GDM1 (cell line): Measurements from ENCODE around the gene SYNPO2L.
"Not testable (repeated sequence)": the region's sequence is repeated elsewhere in the genome, so short reads cannot be mapped to it uniquely, and the experiment has no call there.

Experiments used
- DNase-seq: peaks from one replicate; lab custom pipeline; 2025; lab: John Stamatoyannopoulos, UW

The SYNPO2L gene

DNA sequence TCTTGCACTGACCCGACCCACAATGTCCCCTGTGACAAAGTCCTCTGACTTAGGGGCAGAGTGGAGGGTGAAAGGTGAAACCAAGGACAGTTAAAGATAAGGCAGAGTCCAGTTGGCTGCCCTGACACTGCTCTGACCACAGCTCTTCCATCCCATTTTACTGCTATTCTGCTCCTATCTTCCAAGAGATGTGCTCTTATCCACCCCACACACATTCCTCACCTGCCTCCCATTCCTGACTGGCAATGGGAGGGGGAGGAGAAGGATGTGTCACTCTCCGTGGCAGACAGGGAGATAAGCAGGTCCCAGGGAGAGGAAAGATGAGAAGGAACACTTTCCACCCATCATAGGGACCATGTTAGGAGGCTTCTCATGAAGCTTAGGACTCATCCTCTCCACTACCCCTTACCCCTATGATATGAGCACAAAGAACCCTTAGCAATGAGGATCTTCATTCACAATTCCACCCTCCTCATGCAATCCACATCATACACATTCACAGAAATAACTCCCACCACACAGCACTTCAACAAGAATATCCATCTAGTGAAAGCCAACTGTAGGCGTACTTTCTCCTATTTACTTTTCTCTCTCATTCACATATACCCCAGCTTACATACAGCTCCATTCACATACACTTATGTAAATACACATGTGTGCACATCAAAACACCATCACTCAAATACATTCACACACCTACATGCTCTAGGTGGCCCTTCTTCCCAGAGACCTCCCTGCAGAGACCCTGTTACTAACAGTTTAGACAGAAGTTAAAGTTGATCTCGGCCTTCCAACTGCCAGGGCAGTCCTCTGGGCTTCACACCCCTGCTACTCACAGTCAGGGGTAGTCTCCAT, 6.6 kb downstream of the SYNPO2L start:
- DNase-seq = no peak

DNA sequence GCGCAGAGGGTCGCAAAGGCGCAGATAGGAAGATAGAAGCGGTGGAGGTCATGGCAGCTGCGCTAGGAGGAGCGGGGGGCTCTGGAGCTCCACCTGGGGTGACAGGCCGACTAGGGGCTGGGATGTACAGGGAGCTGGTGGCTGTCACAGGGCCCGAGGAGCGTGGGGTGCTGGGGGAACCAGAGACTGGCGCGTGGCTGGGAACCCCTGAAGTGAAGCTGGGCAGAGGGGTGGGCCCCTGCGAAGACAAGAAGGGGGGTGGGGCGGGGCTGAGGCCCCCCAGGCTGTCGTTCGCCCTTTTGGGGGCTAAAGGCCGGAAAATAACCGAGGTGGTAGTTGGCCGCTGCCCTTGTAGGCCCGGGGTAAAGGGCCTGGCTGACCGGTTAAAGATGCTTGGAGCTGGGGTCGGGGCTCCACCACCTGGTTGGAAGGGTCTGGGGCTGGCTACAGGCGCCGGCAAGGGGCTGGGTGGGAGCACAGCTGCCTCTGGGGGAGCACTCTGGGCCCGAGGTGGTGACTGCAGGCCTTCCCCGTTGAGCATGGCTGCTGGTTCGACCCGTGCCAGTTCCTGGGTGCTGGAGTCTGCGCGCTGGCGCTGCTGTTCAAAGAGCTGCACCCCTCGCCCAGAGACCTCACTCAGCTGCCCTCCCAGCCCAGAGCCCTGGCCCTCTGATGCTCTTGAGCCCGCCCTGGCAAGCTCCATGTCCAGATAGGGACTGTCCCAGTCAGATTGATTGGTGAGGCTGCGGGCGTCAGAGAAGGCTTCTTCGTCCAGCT, 7.8 kb downstream of the SYNPO2L start:
- DNase-seq = no peak

DNA sequence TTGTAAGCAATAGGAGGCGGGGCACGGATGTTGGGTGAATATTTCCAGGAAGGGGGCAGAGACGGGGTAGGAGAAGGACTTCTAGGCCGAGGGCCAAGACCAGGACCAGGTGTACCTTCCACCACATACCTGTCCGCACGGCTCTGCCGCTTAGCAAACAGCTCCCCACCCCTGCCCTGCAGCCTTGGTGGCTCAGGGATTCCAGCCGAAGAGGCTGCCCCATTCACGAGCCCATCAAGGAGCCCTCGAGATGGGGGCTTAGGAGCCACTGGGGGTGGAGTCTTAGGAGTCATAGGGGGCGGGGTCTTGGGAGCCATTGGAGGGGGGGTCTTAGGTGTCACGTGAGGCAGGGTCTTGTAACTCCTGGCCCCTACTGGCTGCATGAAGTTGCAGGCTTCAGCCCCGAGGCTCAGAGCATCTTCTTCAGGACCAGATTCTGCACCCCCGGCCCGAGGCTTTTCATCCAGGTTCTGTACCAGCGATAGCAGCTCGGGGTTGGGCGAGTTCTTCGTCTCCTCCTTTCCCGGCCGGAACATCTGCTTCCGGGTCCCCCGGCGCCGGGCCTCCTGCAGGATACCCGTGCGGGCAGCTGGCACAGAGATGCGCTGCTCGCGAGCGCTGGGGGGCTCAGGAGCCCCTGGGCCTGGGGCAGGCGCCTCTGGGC, 8.5 kb downstream of the SYNPO2L start:
- no peak for DNase-seq

DNA sequence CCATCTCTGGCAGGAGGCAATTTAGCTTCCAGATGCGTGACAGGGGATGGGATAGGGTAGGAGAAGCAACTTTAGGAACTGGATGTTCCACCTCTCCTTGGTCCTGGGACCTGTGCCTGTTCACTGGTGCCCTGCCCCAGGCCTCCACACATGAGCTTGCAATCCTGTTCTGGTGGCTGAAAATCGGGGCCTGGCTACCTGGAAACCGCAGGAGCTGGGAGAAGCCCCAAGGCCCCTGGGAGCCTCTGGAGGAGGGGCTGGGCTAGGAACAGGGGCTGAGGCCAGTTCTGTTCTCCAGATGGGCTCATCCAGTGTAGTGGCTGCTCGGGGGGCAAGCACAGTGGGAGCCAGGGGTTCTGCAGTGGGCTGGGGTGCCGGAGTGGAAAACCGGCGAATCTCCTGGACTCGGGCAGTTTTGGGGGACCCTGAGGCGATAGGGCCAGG, 9.2 kb downstream of the SYNPO2L start:
- no peak for DNase-seq

DNA sequence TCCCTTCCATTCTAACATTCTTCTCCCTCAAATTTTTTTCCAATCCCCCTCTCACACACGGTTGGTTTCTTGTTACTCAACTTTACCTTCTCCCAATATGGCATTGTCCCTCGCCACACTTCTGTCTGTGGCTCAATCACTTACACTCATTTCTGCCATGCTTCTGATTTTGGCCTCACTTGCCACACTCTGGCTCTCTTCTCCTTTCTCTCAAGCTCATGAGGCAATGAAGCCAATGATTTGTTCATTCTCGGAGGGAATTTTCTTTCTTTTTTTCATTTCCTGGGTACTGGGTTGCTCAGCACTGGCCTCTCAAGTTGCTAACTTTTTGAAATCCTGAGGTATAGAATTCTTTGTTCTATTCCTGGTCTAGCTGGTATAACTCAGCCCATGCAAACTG, 10.6 kb downstream of the SYNPO2L start:
- no peak for DNase-seq

DNA sequence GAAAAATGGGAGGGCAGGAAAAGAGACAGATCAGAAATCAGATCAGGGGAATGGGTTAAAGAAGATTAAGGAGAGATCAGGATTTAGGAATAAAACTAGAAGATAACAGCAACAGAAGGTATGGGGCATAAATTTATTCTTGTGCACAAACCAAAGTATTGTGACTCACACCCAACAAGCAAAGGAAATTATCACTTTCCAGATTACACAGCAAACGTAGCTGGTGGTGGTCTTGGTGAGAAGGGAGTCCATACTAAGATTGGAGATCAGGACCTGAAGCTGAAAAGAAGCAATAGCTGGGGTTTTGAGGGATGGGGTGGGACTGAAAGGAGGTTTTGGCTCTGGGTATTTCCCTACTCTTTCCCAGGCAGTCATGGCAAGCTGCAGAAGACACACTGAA, 11.1 kb downstream of the SYNPO2L start:
- no peak for DNase-seq

DNA sequence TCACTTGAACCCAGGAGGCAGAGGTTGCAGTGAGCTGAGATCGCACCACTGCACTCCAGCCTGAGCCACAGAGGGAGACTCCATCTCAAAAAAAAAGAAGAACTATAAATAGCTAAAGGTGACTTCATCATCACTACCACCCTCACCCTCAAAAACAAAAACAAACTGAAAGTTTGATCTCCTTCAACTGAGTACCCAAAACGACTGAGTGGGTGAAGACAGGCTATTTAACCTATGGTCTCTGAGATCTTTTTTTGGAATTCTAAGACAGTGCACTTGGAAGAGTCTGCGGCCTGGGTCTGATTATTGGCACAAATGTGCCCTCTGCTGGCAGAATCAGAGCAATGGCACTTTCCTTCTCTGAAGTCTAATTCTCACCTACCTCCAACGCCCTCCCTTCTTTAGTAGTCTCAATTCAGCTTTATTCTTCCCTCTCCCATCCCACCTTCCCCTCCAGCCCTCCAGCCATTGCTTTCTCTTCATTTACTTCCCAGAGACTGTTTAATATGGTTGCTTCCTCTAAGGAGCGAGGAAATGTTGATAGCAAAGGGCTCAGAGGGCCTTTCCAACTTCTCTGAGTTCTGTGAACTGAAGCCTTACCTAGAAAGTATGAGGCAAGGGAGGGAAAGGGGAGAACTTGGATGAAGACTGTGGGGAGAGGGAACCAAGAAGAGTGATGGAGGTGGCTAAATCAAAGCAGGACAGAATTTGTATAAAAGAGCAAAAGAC, 11.7 kb downstream of the SYNPO2L start:
- DNase-seq = peak; percentile 52

DNA sequence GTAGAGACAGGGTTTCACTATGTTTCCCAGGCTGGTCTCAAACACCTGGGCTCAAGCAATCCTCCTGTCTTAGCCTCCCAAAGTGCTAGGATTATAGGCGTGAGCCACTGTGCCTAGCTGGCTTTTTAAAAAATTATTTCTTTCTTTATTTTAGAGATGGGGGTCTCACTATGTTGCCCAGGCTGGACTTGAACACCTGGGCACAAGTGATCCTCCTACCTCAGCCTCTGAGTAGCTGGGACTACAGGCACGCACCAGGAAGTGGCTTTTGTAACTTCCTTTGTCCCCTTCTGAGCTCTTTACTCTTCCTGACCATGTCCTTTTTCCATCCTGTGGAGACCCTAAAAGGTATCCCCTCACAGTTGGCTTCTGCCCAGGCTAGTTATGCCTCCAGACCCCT, 12.5 kb downstream of the SYNPO2L start:
- DNase-seq = no peak

DNA sequence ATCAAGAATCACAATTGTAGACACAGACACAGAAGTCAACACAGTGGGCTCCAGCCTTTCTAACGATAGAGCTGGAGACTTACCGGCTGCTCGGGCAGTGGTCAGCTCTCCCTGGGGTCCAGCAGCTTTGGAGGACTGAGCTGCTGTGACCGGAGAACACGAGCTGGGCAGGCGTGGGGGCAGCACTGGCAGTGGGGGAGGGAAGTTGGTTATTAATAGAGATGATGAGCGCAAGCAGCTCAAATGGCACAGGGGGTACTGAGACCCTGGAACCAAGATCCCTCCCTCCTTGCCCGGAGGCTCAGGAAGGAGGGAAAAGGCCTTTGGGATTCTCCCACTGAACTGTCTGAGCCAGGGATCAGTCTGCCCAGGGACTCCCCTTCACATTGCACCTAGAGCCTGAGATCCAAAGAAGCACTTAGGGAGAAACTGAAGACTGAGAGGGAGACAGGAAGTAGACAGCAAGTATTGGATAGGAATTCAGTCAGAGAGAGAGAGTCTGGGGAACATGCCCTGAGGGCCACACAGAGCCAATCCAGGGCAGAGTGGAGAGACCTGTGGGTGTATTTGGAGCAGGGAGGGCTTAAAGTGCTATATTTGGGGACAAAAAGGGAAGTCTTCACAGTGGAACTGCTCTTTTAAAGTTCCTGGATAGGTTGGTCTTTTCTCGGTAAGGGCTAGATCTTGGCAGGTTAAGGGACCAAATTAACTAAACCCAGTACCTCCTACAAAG, 14.3 kb downstream of the SYNPO2L start, which contains the start of gene MYOZ1:
Gene MYOZ1 (minus strand): TSS at position 147 of the 733 bp plus-strand sequence. CDS start 1,457 bp downstream, outside the sequence.
- DNase-seq = peak; percentile 44

DNA sequence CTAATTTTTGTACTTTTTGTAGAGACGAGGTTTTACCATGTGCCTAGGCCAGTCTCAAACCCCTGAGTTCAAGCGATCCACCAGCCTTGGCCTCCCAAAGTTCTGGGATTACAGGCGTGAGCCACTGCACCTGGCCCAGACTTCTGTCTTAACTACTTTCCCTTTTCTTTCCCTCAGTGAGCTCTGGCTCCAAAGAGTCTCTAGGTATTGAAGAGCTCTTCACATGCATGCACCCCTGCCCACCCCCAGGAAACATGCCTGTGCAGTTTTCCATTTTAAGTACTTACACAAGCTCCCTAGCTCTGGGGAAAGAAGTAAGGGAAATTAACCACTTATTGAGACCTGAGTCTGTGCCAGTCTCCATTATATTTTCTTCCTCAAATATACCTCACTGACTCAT, 16.5 kb downstream of the SYNPO2L start:
- no peak for DNase-seq

DNA sequence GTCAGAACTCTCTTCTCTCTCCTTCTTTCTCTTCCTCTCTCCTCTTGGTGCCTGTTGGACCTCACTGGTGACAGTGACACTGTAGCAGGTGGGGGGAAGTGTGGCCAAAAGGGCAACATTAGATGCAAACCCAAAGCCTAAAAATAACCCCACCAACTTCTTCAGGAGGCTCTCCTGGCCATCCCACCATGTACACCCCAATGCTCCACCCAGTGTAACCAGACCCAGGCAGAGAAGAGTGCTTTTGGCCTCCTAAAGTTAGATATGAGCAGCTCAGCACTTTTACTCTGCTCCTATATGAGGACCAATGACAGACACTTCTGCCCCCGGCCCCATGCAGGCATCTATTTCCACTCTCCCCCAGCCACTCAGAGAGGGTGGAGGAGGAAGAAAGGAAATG, 20.0 kb downstream of the SYNPO2L start:
- DNase-seq = no peak

DNA sequence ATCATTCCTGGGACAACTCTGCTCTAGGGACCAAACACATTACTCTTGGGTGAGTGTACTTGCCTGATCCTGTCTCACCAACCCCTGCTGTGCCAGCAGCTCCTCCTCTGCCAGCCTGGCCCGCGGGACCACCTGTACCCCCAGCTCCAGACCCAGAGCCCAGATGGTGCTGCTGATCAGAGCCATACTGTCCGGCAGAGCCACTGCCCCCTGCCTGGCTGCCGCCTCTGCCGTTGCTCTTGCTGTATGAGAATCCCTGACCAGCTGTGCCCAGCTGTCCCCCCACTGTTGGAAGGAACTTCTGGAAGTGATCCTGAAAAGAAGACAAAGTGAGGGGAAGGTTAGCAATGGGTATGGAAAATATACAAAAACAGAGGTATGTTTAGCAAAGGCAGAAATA, 21.4 kb downstream of the SYNPO2L start:
- no peak for DNase-seq

DNA sequence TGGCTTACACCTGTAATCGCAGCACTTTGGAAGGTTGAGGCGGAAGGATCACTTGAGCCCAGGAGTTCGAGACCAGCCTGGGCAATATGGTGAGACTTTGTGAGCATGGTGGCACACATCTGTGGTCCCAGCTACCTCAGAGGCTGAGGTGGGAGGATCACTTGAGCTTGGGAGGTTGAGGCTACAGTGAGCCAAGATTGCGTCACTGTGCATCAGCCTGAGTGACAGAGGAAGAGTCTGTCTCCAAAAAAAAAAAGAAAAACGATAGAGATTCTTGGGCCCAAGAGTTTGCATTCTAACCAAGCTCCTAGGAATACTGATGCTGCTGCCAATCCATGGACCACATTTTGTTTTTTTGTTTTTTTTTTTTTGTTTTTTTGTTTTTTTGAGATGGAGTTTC, 26.7 kb downstream of the SYNPO2L start:
- no peak for DNase-seq

DNA sequence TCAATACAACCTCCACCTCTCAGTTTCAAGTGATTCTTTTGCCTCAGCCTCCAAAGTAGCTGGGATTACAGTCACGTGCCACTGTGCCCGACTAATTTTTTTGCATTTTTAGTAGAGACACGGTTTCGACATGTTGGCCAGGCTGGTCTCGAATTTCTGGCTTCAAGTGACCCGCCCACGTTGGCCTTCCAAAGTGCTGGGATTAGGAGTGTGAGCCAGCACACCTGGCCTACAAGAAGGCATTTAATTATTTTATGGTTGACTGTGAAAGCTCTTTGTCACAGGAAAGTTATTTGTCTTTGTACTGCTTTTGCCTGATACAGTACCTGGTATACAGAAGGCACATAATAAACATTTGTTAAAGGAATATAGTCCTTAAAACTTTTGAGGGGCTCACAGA, 27.4 kb downstream of the SYNPO2L start:
- DNase-seq = no peak

DNA sequence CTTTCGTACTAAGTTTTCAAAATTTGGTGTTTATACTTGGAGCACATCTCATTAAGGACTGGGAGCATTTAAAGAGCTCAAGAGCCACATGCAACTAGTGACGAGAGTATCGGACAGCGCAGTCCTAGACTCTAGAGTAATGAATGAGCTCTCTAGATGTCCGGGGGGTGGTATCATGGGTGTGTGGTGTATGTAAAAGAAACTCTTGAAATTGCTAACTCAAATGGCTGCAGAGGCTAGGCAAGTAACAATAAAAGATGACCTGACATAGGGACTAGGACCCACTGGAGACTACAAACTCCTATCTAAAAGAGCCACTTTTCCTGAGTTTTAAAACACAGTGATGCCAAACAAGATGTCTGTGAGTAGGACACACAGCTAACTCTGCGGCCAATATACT, 28.5 kb downstream of the SYNPO2L start:
- DNase-seq = no peak

DNA sequence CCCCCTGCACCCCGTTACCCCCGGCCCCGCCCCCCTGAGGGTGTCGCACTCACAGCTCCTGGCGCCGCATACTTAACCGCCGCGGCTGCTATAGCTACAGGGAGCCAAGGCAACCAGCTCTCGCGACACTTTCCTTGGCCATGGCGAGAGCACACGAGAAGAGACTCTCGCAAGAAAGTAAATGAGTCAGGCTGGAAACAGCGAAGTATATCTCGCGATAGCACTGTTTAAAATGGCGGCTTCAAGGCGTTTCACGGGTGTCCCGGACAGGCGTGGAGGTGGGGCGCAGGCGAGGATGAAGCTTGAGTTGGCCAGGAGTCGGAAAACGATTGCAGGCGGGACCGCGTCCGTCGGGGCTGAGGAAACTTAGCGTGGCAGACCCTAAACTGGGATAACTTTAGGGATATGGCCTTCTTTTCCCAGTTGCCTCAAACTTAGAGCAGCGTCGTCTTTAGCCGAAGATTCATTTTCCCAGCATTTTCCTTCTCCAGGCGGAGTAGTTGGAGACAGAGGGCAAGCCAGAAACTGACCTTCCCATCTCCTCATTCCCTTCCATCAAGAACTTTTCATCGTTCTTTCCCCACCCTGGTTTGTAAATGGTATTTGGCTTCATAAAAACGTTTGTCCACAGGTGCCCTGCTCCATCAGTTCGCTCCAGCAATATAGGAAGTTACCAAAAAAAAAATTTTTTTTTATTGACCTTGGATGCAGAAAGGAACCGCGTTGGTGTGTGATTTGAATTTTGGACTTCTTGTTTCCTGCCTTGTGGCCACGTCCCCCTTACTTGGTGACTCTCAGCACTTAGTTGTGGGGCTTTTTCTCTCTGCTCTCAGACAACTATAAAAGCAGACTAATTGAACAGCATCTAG, 29.7 kb downstream of the SYNPO2L start:
- DNase-seq = peak; percentile 92

DNA sequence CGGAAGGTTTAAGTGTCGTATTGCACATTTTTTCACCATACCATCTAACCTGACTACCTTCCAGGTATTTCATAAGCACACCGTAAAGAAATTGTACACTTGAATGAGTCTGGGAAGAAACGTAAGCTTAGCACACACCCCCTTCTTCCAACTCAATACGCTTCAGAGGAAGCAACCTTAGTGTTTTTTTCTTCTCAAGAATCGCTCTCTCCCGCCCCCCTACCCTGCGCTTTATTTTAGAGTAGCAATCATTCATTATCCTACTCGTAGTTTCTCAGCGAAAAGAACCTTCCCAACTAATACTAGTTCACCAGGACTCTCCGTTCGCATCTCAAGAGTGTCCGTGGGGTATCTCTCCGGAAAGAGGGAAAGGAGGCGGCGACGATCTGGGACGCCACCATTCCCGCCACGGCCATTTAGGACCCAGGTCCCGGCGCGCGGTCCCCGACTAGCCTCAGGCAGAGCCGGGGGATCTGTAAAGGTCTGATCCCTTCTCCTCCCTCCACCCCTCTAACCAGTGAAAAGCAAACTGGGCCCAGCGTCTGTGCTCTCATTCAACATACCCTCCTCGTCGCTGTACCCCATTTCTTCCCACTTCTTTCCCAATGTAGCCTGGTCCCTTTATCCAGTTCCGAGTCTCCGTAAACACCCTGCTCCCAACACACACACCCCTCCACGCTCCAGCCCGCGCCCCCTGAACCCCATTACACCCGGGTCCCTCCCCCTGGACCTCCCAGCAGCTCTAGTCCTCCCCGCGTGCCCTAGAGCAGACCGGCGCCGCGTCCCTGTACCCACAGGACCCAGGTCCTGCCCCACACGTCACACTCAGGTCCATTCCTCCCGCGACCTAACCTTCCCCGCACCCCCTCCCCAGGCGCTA, 30.6 kb downstream of the SYNPO2L start:
- no peak for DNase-seq

DNA sequence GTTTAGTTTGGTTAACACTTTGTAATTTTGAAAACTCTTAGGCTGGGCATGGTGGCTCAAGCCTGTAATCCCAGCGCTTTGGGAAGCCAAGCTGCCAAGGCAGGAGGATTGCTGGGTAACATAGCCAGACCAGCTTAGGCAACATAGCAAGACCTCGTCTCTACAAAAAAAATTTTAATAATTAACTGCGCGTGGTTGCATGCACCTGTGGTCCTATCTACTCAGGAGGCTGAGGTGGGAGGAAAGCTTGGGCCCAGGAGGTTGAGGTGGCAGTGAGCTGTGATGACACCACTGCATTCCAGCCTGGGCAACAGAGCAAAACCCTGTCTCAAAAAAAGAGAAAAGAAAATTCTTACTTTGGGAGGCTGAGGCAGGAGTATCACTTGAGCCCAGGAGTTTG, 32.8 kb downstream of the SYNPO2L start:
- no peak for DNase-seq

DNA sequence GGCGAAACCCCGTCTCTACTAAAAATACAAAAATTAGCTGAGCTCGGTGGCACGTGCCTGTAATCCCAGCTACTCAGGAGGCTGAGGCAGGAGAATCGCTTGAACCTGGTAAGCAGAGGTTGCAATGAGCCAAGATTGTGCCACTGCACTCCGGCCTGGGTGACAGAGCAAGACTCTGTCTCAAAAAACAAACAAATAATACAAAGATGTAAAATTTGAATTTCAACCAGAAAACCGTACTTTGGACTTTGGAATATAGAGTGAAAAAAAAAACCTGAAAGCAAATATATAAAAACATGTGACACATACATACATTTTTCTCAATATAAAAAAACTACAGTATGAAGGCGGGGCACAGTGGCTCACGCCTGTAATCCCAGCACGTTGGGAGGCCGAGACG, 34.9 kb downstream of the SYNPO2L start:
- not testable (repeated sequence) for DNase-seq
